HUES48 (cell line): ENCODE results near the gene GADD45A.

ENCODE experiments used
- H3K27ac ChIP-seq: one replicate; pipeline ENCODE4 v1.7.0; 2013; ENCODE audit warnings: low read depth, low read length, inconsistent platforms
- H3K27me3 ChIP-seq: 2 replicates; pipeline ENCODE4 v1.6.1; 2013; ENCODE audit warnings: mild to moderate bottlenecking, low read length; ENCODE audit not compliant: control insufficient read depth, insufficient read depth
- H3K36me3 ChIP-seq: 2 replicates; pipeline ENCODE4 v1.6.1; 2013; ENCODE audit warnings: low read length; ENCODE audit not compliant: control insufficient read depth, insufficient read depth
- H3K4me1 ChIP-seq: 2 replicates; pipeline ENCODE4 v1.6.1; 2013; ENCODE audit warnings: mild to moderate bottlenecking, low read length; ENCODE audit not compliant: control insufficient read depth, insufficient read depth
- H3K4me3 ChIP-seq: 2 replicates; pipeline ENCODE4 v1.5.1; 2013; ENCODE audit warnings: mild to moderate bottlenecking, low read depth, low read length
- H3K9ac ChIP-seq: 2 replicates; pipeline ENCODE4 v1.6.1; 2013; ENCODE audit warnings: mild to moderate bottlenecking, low read depth, low read length, moderate library complexity
- H3K9me3 ChIP-seq: 2 replicates; pipeline ENCODE4 v1.6.1; 2013; ENCODE audit warnings: low read length; ENCODE audit not compliant: control insufficient read depth, insufficient read depth

Gene GADD45A

GRCh38 chr1:67690018-67690363 is 5.0 kb downstream of the GADD45A start:
- Histone ChIP-seq H3K36me3 (peaks cover 19% of the 10 kb centered on the region), H3K9me3 (no peaks in the 10 kb centered on the region), H3K4me3 (no peak overlapping the region), H3K4me1 (peaks cover 6% of the 10 kb centered on the region; the same call in 1 of the 2 replicates), H3K9ac (no peak overlapping the region), H3K27me3 (no peaks in the 10 kb centered on the region), H3K27ac (no peak overlapping the region)

DNA sequence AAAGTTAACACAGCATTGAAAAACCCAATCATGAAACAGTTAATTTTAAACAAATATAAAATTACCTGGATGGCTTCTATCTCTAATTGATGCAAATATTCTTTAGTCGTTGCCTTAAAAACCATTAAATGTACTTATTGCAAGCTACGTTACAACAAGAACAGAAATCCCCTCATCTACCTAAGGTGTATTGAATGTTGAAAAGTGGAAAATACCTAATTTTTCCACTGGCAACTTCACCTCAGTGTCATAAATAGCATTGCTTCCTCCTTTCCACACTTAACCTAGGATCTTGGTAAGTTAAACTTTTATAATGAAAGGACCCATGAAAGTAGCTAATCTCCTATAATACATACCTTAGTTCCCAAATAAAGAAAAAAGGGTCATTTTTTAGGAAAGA is 5.4 kb downstream of the GADD45A start:
- H3K4me3 ChIP-seq: no peak overlapping the region
- no peaks in the 10 kb centered on the region for H3K9me3 ChIP-seq
- peaks cover 19% of the 10 kb centered on the region for H3K36me3 ChIP-seq
- H3K27me3 ChIP-seq: no peaks in the 10 kb centered on the region
- H3K4me1 ChIP-seq: peaks cover 6% of the 10 kb centered on the region; the same call in 1 of the 2 replicates
- H3K27ac ChIP-seq: no peak overlapping the region
- no peak overlapping the region for H3K9ac ChIP-seq

DNA sequence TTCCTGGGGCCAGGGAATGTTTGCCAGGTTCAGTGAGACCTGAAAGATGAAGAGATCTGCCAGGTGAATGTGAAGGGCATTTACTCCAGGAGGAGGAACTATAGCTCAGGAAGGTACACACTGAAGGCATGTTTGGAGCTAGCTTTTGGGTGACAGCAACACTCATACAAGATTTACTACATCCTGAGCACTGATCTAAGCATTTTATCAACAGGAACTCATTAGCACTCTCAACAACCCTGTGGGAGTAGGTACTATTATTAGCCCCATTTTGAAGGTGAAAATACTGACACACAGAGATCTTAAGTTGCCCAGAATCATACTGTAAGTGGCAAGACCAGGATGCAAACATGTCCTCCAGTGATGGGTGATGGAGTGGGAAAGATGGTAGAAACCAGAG is 6.7 kb downstream of the GADD45A start:
- no peak overlapping the region for H3K4me3 ChIP-seq
- no peak overlapping the region for H3K27ac ChIP-seq
- H3K36me3 ChIP-seq: peaks cover 19% of the 10 kb centered on the region
- H3K27me3 ChIP-seq: no peaks in the 10 kb centered on the region
- no peaks in the 10 kb centered on the region for H3K9me3 ChIP-seq
- H3K9ac ChIP-seq: no peak overlapping the region
- peaks cover 6% of the 10 kb centered on the region; the same call in 1 of the 2 replicates for H3K4me1 ChIP-seq

DNA sequence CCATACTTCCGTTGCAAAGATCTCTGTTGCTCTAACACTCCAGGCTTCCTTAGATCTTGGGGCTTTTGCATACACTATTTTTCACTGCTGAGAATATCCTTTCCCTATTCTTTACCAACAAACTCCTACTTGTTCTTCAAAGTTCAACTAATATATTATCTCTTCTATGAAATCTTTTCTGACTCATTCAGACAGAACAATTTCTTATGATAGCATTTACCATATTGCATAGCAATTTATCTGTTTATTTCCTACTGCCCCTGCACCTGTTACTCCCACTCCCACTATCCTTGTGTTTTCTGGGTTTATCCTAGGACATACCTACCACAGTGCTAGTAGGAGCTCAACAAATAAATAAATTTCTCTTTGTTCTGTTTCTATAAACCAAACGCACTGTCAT is 11.0 kb downstream of the GADD45A start:
- no peak overlapping the region for H3K27ac ChIP-seq
- H3K4me1 ChIP-seq: peaks cover 8% of the 10 kb centered on the region
- H3K9me3 ChIP-seq: no peaks in the 10 kb centered on the region
- H3K9ac ChIP-seq: no peak overlapping the region
- no peak overlapping the region for H3K4me3 ChIP-seq
- no peaks in the 10 kb centered on the region for H3K27me3 ChIP-seq
- H3K36me3 ChIP-seq: no peaks in the 10 kb centered on the region

GRCh38 chr1:67696708-67697107 is 11.7 kb downstream of the GADD45A start:
- Histone ChIP-seq H3K4me1 (peaks cover 10% of the 10 kb centered on the region), H3K9me3 (no peaks in the 10 kb centered on the region), H3K9ac (no peak overlapping the region), H3K27me3 (no peaks in the 10 kb centered on the region), H3K27ac (no peak overlapping the region), H3K36me3 (no peaks in the 10 kb centered on the region), H3K4me3 (no peak overlapping the region)

- H3K4me1 ChIP-seq: peaks cover 10% of the 10 kb centered on the region
- no peaks in the 10 kb centered on the region; the same call in 1 of the 2 replicates for H3K36me3 ChIP-seq
- H3K9me3 ChIP-seq: no peaks in the 10 kb centered on the region
- H3K27me3 ChIP-seq: no peaks in the 10 kb centered on the region
- H3K27ac ChIP-seq: peak overlapping the region; percentile 69
- H3K9ac ChIP-seq: no peak overlapping the region
- no peak overlapping the region for H3K4me3 ChIP-seq
Measured at GRCh38 chr1:67700220-67700619, 15.2 kb downstream of the GADD45A start.

DNA sequence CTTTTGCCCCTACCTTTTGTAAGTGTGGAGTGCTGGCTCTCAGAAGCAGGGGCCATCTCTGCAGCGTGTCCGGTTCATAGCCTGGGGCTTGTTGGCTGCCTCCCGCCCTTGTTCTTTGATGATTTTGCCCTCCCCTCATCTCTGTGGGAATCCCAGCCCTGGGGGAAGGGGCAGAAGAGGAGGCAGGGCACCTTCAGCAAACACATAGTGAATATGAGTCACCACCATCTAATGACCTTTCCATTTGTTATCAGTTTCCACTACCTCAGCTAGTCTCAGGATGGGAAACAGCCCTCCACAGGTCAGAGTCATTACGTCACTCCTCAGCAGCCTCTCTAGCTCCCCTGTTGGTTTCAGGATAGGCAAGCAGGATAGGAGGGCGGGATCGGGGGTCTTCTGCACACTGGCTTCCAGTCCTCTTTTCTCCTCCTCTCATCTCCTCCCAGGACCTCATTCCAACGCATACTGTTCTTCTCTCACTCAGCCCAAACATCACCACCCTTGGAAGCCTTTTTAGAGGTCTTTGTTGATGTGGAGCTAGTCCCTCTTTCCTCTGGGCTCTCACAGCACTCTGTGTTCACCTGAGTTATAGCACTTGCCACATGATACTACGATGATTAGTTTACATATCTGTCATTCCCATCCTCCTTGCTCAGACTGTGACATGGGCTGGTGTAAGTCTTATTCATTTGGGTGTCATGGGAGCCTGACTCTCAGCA is 15.8 kb downstream of the GADD45A start:
- Histone ChIP-seq H3K4me1 (peaks cover 10% of the 10 kb centered on the region), H3K27me3 (no peaks in the 10 kb centered on the region), H3K9ac (no peak overlapping the region), H3K4me3 (no peak overlapping the region), H3K9me3 (no peaks in the 10 kb centered on the region), H3K36me3 (no peaks in the 10 kb centered on the region; the same call in 1 of the 2 replicates), H3K27ac (peak overlapping the region; percentile 69)

GRCh38 chr1:67701876-67702275 is 16.9 kb downstream of the GADD45A start:
- Histone ChIP-seq H3K27me3 (no peaks in the 10 kb centered on the region), H3K4me1 (peaks cover 10% of the 10 kb centered on the region), H3K27ac (no peak overlapping the region), H3K36me3 (no peaks in the 10 kb centered on the region; the same call in 1 of the 2 replicates), H3K4me3 (no peak overlapping the region), H3K9ac (no peak overlapping the region), H3K9me3 (no peaks in the 10 kb centered on the region)

- Histone ChIP-seq H3K9ac (no peak overlapping the region), H3K27ac (no peak overlapping the region), H3K4me3 (no peak overlapping the region), H3K4me1 (peaks cover 10% of the 10 kb centered on the region), H3K9me3 (no peaks in the 10 kb centered on the region), H3K36me3 (no peaks in the 10 kb centered on the region; the same call in 1 of the 2 replicates), H3K27me3 (no peaks in the 10 kb centered on the region)
Measured at GRCh38 chr1:67704351-67704750, 19.4 kb downstream of the GADD45A start.

DNA sequence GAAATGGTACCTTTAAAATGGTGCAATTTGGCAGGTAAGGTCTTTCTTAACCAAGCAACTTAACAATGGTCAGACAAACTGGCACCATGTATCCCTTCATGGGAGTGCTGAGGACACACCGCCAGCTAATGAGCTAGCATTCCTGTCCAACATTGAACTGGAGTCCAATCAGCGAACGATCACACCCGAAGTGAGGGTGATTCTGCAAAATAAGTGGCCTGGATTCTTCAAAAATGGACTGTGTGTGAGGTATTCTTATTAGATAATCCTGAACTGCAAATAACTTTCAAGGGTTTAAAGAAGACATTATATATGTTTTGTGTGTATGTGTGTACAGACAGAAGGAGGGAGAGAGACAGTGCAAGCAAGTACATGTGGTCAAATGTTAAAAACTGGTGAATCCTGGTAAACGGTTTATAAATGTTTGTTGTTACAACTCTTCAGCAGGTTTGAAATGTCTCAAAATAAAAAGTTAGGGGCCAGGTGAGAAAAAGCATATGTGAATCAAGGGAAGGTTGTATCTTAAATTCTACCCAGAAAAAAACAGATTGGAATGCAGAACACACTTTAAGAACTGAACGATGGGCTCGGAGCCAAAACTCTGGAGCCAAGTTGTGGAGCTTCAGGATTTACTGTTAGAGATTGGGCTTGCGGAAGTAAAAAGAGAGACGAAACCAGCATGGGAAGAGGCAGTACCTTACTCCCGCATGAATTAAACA is 20.9 kb downstream of the GADD45A start:
- no peak overlapping the region for H3K4me3 ChIP-seq
- H3K27ac ChIP-seq: no peak overlapping the region
- H3K27me3 ChIP-seq: no peaks in the 10 kb centered on the region
- peaks cover 3% of the 10 kb centered on the region for H3K4me1 ChIP-seq
- H3K9ac ChIP-seq: no peak overlapping the region
- no peaks in the 10 kb centered on the region; the same call in 1 of the 2 replicates for H3K36me3 ChIP-seq
- H3K9me3 ChIP-seq: no peaks in the 10 kb centered on the region

DNA sequence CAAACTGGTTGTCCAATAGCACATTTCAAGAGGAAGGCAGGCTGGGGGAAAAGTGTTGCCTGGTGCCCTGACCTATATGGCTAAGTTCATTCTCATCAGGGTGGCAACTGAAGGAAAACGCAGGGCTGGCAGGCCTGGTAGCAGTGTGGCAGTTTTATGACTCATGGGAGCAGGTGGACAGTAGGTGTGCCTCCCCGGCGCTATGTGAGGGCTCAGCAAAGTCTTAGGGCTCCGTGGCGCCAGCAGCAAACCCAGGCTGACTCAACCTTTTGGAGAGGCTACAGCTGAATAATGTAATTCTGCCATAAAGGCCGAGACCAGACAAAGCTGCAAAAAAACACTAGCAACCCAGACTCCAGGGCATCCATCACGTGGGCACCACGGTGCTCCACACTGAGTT is 23.6 kb downstream of the GADD45A start:
- Histone ChIP-seq H3K9ac (no peak overlapping the region), H3K27ac (no peak overlapping the region), H3K4me1 (no peaks in the 10 kb centered on the region), H3K9me3 (no peaks in the 10 kb centered on the region), H3K27me3 (no peaks in the 10 kb centered on the region), H3K36me3 (no peaks in the 10 kb centered on the region; the same call in 1 of the 2 replicates), H3K4me3 (no peak overlapping the region)
